ENCODE results near the gene CTSL.

The CTSL gene

GRCh38 chr9:87725900-87726709 is at the start of gene CTSL:
Gene CTSL, plus strand, starts transcription at chr9:87726119. Its CDS starts 1,485 bp downstream, at chr9:87727604.
- DNase-seq (ENCODE audit: low read depth), result peak; percentile 48

DNA sequence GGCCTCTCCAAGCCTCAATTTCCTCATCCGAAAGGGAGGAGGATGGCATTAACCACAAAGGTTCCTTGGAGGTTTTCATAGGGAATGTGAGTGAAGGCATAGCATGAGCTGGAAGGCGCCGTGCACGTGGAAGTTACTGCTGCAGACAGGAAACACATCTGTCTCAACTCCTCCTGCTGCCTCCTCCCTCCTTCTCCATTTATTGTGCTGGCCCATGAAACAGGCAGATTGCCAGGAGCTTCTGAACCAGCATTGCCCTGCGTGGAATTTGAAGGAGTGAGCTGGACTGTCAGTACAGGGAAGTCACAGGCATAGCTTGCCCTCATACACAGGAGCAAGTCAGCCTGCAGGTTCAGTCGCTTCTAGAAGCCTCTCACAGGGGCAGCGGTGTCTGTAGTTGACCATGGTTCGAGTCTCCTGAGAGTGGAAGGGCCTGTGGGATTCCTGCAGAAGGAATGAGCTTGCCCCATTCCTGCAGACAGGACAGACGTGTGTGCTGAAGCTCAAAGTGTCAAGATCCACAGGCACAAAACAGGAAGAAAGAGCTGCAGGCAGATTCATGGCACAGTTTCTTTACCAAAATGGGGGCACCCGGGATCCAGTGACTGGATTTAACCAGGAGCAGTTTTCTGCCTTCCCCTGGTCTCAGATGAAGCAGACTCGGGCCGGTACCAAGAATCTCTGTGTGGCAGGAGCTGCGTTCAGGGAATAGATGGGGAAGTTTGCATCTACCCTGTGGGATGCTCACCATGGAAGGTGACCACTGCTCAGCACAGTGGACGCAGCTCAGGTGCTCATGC is 48.7 kb upstream of the CTSL start:
- DNase-seq (ENCODE audit: low read depth), result no peak

- no peak for DNase-seq (ENCODE audit: low read depth)
Observed at GRCh38 chr9:87677776-87678587, 47.9 kb upstream of the CTSL start.

- no peak for DNase-seq (ENCODE audit: low read depth)
Observed at GRCh38 chr9:87678650-87679355, 47.1 kb upstream of the CTSL start.

- no peak for DNase-seq (ENCODE audit: low read depth)
Observed at GRCh38 chr9:87681271-87682061, 44.5 kb upstream of the CTSL start.

DNA sequence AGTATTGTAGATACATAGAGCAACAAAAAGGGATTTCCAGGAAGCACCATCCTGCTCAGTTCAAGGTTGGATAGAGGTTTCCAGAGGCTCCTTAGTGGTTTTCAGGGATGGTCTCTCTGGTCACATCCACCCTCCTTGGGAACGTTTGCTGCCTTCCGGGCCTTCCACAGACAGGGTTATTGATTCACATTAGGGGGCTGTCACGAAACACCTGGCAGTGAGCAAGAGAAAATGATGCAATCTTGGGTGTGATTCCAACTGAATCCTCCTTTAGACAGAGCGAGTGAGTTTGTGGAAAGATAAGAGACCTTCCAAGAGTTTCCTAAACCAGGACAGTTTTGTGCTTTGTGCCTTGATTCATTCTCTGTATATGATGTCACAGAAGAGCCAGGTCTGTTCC is 43.8 kb upstream of the CTSL start:
- no peak for DNase-seq (ENCODE audit: low read depth)

GRCh38 chr9:87682618-87683017 is 43.3 kb upstream of the CTSL start:
- no peak for DNase-seq (ENCODE audit: low read depth)

- no peak for DNase-seq (ENCODE audit: low read depth)
Observed at GRCh38 chr9:87683751-87684626, 41.9 kb upstream of the CTSL start.

- no peak for DNase-seq (ENCODE audit: low read depth)
Observed at GRCh38 chr9:87684627-87685219, 41.2 kb upstream of the CTSL start.

GRCh38 chr9:87685441-87685840 is 40.5 kb upstream of the CTSL start:
- DNase-seq (ENCODE audit: low read depth), result no peak

GRCh38 chr9:87685871-87686519 is 39.9 kb upstream of the CTSL start:
- no peak for DNase-seq (ENCODE audit: low read depth)

GRCh38 chr9:87686520-87687090 is 39.3 kb upstream of the CTSL start:
- no peak for DNase-seq (ENCODE audit: low read depth)

DNA sequence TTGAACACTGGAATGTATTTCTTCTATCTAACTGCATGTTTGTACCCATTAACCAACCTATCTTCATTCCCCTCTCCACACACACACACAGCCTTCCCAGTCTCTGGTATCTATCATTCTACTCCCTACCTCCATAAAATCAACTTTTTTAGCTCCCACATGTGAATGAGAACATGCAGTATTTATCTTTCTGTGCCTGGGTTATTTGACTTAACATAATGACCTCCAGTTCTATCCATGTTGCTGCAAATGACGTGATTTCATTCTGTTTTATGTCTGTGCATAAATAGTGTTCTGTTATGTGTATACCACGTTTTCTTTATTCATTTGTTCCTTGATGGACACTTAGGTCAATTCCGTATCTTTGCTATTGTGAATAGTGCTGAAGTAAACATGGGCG is 38.7 kb upstream of the CTSL start:
- DNase-seq (ENCODE audit: low read depth), result no peak

GRCh38 chr9:87694236-87694755 is 31.6 kb upstream of the CTSL start:
- DNase-seq (ENCODE audit: low read depth), result no peak

GRCh38 chr9:87695523-87695922 is 30.4 kb upstream of the CTSL start:
- no peak for DNase-seq (ENCODE audit: low read depth)

- no peak for DNase-seq (ENCODE audit: low read depth)
Observed at GRCh38 chr9:87696641-87697040, 29.3 kb upstream of the CTSL start.

DNA sequence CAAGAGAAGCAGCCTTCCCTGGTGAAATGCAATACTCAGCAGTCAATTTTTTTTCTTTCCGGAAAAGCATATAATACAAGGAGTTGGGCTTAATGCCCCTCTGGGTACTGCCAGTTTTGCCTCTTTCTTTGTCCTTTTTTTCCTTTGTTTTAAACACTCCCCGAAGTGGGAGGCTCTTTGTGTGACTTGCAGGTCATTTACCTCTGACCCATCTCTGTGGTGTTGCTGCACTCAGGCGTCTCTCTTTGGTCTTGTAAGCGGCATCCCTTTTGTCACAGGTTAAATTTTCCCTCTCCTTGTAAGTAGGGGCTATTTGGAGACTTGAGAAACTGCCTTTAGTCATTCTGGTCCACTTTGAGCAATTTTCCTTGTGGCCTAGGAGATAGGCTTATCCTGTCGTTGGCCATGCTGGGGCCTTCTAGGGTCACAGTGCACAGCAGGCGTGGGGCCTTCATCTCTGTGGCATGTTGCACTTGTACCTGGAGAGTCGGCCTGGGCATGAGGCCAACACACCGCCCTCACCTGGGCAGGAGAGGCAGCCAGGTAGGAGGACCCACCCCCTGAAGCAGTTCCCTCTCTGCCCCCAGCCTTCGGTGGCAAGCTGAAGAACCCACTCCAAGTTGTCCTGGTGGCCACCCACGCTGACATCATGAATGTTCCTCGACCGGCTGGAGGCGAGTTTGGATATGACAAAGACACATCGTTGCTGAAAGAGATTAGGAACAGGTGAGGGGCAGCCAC is 27.7 kb upstream of the CTSL start:
- DNase-seq (ENCODE audit: low read depth), result no peak

DNA sequence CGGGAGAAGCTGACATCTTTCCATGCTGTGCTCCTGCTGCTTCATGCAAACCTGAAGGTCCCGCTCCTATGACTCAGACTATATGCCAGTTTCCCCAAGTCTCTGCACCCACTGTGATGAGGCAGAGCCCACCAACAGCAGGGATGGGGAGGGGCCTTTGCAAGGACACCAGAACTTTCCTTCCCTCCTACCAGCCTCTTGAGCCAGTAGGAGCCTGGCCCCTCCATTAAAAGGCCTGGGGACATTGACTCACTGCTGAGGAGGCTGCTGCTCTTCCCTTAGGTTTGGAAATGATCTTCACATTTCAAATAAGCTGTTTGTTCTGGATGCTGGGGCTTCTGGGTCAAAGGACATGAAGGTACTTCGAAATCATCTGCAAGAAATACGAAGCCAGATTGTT is 26.1 kb upstream of the CTSL start:
- no peak for DNase-seq (ENCODE audit: low read depth)
